NCI-H2107 (cell line): ENCODE measurements around the gene SRBD1.

ENCODE experiments used
- DNase-seq: peaks from one replicate; lab custom pipeline; 2025; lab: John Stamatoyannopoulos, UW

The SRBD1 gene

GRCh38 chr2:45418532-45418931 is 192.5 kb downstream of the SRBD1 start:
- DNase-seq, result no peak

- DNase-seq, result no peak
Observed at GRCh38 chr2:45415534-45416123, 195.4 kb downstream of the SRBD1 start.

- DNase-seq, result no peak
Observed at GRCh38 chr2:45412754-45413379, 198.2 kb downstream of the SRBD1 start.

GRCh38 chr2:45409677-45410076 is 201.4 kb downstream of the SRBD1 start:
- DNase-seq, result no peak

GRCh38 chr2:45406621-45407020 is 204.4 kb downstream of the SRBD1 start:
- DNase-seq, result no peak

- no peak for DNase-seq
Observed at GRCh38 chr2:45404807-45405297, 206.2 kb downstream of the SRBD1 start.

- no peak for DNase-seq
Observed at GRCh38 chr2:45403036-45403435, 208.0 kb downstream of the SRBD1 start.

- DNase-seq, result no peak
Observed at GRCh38 chr2:45401431-45401922, 209.6 kb downstream of the SRBD1 start.

- no peak for DNase-seq
Observed at GRCh38 chr2:45399040-45399784, 211.9 kb downstream of the SRBD1 start.

GRCh38 chr2:45397292-45397691 is 213.8 kb downstream of the SRBD1 start:
- no peak for DNase-seq

- DNase-seq, result no peak
Observed at GRCh38 chr2:45396671-45397070, 214.4 kb downstream of the SRBD1 start.

GRCh38 chr2:45394842-45395241 is 216.2 kb downstream of the SRBD1 start:
- no peak for DNase-seq

- DNase-seq, result no peak
Observed at GRCh38 chr2:45394216-45394615, 216.9 kb downstream of the SRBD1 start.

GRCh38 chr2:45391866-45392265 is 219.2 kb downstream of the SRBD1 start:
- DNase-seq, result no peak

- no peak for DNase-seq
Observed at GRCh38 chr2:45390861-45391260, 220.2 kb downstream of the SRBD1 start.

GRCh38 chr2:45390441-45390840 is 220.6 kb downstream of the SRBD1 start:
- DNase-seq, result no peak

GRCh38 chr2:45388541-45389100 is 222.4 kb downstream of the SRBD1 start:
- DNase-seq, result no peak

- no peak for DNase-seq
Observed at GRCh38 chr2:45382744-45383143, 228.3 kb downstream of the SRBD1 start.

- no peak for DNase-seq
Observed at GRCh38 chr2:45380131-45380836, 230.8 kb downstream of the SRBD1 start.

- DNase-seq, result no peak
Observed at GRCh38 chr2:45379399-45380087, 231.5 kb downstream of the SRBD1 start.

GRCh38 chr2:45373534-45373933 is 237.5 kb downstream of the SRBD1 start:
- DNase-seq, result no peak
